HFF-Myc (cell line): ENCODE data around the gene AFAP1.

Source experiments
- DNase-seq: peaks from one replicate; pipeline ENCODE4 v3.0.0-alpha.2; 2011; ENCODE audit warnings: low read depth; ENCODE audit errors: extremely low read depth
- H3K4me3 ChIP-seq: replicated peaks from 2 replicates; pipeline ENCODE4 v1.5.1; 2011; ENCODE audit warnings: low read depth, mild to moderate bottlenecking, control low read depth, low read length
- TF ChIP-seq, protein P1 (sequence below): IDR thresholded peaks from 2 replicates; pipeline ENCODE4 v1.5.1; 2012; ENCODE audit warnings: mild to moderate bottlenecking, low read depth, low read length, control low read depth; ENCODE audit errors: missing control alignments

The AFAP1 gene

DNA sequence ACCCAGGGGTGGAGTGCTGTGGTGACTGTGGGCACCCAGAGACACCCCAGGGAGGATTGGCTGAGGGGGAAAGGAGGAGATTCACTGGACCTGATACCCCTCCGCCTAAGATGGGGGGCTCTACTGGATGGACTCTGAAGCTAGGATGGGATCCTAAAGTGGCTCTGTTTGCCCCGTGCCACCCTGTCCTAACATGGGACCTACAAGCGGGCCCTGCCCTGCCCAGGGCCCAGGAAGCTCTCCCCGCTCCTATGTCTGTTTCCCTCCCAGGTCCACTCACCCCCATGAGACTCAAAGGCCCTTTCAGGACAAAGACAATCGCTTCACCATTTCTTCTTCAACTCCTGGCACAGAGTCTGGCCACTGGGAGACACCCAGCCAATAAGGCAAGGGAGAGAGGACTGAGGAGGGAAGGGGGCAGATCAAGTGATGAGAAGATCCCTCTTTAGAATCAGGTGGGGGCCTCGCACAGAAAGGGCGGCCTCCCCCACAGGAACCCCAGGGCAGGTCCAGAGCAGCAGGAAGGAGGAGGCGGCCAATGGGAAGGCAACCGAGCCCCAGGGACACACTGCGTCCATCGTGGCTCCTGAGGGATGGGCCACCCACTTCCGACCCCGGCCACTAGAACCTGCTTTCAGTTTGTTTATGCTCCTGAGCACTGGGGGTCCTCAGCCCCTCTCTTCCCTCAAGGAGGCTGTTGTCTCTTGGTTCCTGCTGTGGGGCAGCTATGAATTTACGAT lies 155.4 kb downstream of the AFAP1 start:
- TF ChIP-seq, protein P1, sequence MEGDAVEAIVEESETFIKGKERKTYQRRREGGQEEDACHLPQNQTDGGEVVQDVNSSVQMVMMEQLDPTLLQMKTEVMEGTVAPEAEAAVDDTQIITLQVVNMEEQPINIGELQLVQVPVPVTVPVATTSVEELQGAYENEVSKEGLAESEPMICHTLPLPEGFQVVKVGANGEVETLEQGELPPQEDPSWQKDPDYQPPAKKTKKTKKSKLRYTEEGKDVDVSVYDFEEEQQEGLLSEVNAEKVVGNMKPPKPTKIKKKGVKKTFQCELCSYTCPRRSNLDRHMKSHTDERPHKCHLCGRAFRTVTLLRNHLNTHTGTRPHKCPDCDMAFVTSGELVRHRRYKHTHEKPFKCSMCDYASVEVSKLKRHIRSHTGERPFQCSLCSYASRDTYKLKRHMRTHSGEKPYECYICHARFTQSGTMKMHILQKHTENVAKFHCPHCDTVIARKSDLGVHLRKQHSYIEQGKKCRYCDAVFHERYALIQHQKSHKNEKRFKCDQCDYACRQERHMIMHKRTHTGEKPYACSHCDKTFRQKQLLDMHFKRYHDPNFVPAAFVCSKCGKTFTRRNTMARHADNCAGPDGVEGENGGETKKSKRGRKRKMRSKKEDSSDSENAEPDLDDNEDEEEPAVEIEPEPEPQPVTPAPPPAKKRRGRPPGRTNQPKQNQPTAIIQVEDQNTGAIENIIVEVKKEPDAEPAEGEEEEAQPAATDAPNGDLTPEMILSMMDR = no peak
- H3K4me3 ChIP-seq = no peak overlapping the region
- DNase-seq = no peak

DNA sequence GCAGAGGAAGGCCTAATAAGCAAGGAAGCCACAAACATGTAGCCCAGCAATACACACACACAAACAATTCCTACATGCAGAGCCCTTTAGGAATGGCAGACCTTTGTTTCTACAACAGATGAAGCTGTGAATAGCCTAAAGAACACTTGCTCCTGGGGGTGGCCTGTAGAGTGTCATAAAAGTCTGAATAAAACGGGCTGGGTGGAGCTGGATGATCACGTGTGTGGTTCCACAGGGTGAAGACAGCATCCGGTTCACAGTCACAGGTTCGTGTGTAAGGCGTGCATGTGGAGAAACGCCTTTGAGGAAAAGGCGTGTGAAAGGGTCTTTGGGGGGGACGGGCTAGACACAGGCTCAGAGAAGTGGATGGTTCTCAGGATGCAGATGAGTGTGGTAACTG lies 156.1 kb downstream of the AFAP1 start:
- no peak overlapping the region for H3K4me3 ChIP-seq
- no peak for DNase-seq
- TF ChIP-seq, protein P1 = no peak

DNA sequence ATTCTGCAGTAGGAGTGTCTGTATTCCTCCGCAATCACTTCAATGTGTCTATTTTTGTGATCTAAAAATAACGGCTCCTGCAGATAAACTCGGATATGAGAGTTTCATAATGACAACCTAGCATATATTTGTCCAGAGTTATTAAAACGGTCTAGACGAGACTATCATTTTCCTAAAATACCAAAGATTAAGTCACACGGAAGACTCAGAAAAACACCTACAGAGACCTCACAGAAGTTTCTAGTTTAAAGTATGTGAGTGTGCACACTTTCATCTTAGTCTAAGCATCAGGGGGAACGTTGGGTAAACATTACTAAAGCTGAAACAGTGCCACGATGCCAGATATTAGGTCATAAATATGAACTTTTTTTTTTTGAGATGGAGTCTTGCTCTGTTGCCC lies 156.9 kb downstream of the AFAP1 start:
- DNase-seq = no peak
- TF ChIP-seq, protein P1 = no peak
- H3K4me3 ChIP-seq = no peak overlapping the region

DNA sequence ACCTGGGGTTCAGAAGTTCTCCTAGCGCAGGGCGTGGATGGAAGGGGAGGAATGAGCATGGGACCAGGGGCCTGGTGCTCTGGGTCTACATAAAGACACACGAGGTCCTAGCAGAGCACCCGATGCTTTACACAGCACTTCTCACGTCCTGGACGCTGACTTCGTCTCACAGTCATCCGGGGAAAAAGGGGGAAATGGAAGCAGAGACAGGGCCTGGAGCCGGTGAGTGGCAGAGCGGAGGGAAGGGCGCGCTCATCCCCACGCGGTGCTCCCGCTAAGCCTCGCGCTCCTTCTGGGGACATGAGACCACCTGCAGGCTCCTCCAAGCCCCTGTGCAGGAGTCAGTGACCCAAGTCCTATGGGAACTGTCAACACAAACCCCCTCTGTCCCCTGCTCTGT lies 157.7 kb downstream of the AFAP1 start:
- no peak overlapping the region for H3K4me3 ChIP-seq
- TF ChIP-seq, protein P1 = no peak
- DNase-seq = no peak

DNA sequence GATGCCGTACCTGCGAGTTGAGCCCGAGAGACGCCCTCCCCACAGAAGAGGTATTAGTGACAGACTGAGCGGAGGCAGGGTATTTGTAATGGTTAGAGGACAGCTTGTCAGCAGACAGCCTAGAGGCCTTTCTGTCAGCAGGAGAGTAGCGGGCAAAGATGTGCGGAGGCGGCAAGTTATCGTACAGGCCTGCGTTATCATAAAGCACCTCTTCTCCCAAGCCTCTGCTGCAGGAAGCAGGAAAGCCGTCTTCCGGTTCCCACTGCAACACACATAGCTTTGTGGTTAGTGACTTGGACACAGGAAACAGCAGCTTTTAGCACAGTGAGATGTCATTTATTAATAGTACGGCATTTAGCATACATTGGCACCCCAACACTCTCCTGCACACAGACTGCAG lies 158.3 kb downstream of the AFAP1 start:
- no peak overlapping the region for H3K4me3 ChIP-seq
- peak; percentile 51 for DNase-seq
- TF ChIP-seq, protein P1 = no peak

DNA sequence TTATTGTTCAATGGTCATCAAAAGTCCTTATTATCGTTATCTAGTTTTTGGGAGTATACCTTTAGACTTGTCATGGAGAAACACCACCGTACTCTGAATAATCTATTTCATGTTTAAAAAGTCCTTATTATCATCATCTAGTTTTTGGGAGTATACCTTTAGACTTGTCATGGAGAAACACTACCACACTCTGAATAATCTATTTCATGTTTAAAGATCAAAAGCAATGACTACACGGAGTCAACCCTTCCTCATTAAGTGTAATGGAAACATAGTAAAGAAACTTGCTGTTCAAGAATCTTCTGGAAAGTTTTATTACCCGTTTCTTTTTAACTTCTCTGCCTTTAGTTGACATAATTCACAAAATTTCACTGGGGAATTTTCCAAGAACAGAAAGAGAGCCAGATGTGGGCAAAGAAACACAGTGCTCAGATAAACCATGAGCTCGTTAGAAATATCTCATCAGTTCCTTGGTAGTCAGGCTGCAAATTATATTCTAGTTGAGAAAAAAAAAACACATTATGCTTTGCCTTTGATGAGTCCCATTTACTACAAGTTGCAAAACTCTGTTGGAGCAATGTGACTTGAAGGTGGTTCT lies 158.8 kb downstream of the AFAP1 start:
- H3K4me3 ChIP-seq = no peak overlapping the region
- no peak for DNase-seq
- TF ChIP-seq, protein P1 = no peak
